Bronchial epithelial cell (primary cell): Measurements from ENCODE around the gene PSMG4. TPM values are rescaled to one million over a fixed set of nuclear protein-coding genes. Genes with fewer than 3 reads are reported as not detected.

Experiments used
- DNase-seq: peaks from one replicate; pipeline ENCODE4 v3.0.0-alpha.2; 2010; ENCODE audit warnings: low read depth
- FAIRE-seq: peaks from 2 replicates; lab custom pipeline; 2011; peaks lifted over from hg19 to GRCh38; lab: Jason Lieb, UNC
- H3K27me3 ChIP-seq: 2 replicates; pipeline ENCODE4 v1.5.1; 2011; ENCODE audit warnings: low read length; ENCODE audit not compliant: control insufficient read depth, insufficient read depth
- H3K36me3 ChIP-seq: 2 replicates; pipeline ENCODE4 v1.5.1; 2011; ENCODE audit warnings: low read length; ENCODE audit not compliant: control insufficient read depth, insufficient read depth
- H3K4me3 ChIP-seq: 2 replicates; pipeline ENCODE4 v1.5.1; 2011; ENCODE audit warnings: mild to moderate bottlenecking, low read depth, low read length, control low read depth
- total RNA-seq: library from RNA; depleted of rRNA; stranded (reverse); fragments of >200 nt; gene quantifications from 2 replicates; pipeline ENCODE4 v1.2.1, GENCODE V29; 2014
- TF ChIP-seq, protein P1 (sequence below): IDR thresholded peaks from 2 replicates; pipeline ENCODE4 v1.5.1; 2011; ENCODE audit warnings: mild to moderate bottlenecking, moderate library complexity, low read length, control low read depth, inconsistent platforms; ENCODE audit not compliant: insufficient read depth, severe bottlenecking

The PSMG4 gene
- total RNA-seq, 1 donor from 2014 or later = 15.5 TPM

DNA sequence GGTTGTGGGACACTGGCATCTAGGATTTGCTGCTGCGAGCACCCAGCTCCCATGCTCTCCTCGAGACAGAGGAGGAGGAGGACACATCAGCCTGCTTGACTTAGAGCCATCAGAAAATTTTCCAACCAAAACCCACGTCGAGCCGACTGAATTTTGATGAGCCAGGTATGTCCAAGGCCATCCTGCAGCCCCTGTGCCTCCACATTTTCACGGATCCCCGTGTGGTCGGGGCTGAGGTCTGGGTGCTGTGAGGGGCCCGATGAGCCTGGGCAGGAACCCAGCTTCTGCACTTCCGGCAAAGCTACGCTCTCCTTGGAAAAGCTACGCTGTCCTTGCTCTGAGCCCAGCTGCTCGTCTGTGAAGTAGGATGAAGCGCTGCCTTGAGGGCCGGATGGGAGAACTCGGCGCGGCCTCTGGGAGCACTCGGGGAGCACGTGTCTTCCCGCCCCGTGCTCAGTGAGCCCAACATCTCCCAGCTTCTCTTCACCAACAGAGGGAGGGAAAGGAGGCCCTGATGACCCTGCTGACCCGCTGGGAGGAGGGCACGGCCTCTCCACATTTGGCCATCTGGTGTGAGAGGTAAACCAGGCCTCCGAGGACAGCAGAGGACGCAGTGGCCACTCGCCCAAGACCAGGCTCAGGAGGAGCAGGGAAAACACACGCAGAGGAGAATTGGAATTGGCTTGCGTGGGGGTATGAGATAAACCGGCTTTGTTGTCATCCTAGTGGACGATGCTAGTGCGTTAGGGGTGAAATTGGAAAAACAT lies 33.9 kb downstream of the PSMG4 start:
- no peak for DNase-seq
- Histone ChIP-seq H3K4me3 (no peak overlapping the region), H3K27me3 (no peaks in the 10 kb centered on the region), H3K36me3 (peaks cover 11% of the 10 kb centered on the region)
- TF ChIP-seq, protein P1, sequence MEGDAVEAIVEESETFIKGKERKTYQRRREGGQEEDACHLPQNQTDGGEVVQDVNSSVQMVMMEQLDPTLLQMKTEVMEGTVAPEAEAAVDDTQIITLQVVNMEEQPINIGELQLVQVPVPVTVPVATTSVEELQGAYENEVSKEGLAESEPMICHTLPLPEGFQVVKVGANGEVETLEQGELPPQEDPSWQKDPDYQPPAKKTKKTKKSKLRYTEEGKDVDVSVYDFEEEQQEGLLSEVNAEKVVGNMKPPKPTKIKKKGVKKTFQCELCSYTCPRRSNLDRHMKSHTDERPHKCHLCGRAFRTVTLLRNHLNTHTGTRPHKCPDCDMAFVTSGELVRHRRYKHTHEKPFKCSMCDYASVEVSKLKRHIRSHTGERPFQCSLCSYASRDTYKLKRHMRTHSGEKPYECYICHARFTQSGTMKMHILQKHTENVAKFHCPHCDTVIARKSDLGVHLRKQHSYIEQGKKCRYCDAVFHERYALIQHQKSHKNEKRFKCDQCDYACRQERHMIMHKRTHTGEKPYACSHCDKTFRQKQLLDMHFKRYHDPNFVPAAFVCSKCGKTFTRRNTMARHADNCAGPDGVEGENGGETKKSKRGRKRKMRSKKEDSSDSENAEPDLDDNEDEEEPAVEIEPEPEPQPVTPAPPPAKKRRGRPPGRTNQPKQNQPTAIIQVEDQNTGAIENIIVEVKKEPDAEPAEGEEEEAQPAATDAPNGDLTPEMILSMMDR = no peak
- no peak for FAIRE-seq

DNA sequence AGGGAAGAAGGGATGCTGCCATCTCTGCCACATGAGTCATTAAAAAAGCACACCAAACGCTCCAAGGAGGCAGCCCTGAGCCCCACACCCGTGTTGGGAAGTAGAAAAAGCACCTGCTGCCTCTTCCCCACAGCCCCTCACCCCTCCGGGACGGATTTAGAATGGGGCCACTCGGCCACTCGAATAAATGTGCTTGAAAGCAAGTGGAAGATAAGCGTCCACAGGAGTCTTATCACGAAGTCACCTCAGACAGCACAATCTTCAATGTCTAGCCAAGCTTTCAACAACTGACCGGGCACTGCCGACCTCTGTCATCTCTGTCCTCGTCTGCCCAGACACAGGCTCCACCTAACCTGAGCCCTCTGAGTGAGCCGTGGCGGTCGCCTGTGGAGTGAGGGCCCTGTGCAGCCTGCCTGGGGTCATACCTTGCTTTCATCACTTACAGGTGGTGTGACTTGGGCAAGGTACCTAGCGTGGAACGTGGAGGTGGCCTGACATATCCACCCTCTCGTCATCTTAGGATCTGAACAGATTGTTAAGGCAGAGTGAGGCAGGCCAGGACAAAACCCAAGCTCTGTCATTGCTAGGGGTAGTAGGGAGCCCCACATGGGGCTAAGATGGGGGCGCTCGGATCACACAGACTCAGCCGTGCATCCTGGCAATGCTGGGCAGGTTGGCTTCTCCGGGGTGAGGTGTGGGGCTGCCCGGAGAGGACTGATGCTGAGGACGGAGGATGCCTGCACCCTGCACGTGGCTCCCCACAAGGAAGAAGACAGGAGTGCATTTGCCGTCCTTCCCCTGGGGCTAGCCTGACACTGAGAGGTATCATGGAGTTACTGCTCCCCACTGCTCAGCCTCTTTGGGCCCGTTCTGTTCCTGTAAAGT lies 34.8 kb downstream of the PSMG4 start:
- FAIRE-seq = peak; percentile 60
- Histone ChIP-seq H3K27me3 (no peaks in the 10 kb centered on the region), H3K36me3 (peaks cover 13% of the 10 kb centered on the region), H3K4me3 (no peak overlapping the region)
- TF ChIP-seq, protein P1 = no peak
- DNase-seq = no peak

DNA sequence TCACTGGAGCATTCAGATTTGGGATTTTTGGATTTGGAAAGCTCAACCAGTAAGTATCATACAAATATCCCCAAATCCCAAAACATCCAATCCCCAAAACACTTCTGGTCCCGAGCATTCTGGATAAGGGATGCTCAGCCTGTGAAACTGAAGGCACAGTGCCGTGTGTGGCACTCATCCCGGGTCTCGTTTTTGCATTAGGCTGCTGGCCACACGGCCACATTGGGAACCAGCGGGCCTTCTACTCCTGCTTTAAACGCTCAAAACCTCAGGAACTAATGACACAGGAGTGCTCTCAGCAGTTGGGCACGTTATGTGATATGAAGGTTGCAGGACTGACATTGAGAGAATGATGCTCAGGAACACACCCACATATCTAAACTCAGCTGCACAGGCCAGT lies 35.6 kb downstream of the PSMG4 start:
- peaks cover 13% of the 10 kb centered on the region for H3K36me3 ChIP-seq
- H3K27me3 ChIP-seq = no peaks in the 10 kb centered on the region
- H3K4me3 ChIP-seq = no peak overlapping the region
- no peak for FAIRE-seq
- DNase-seq = no peak
- TF ChIP-seq, protein P1 = no peak

DNA sequence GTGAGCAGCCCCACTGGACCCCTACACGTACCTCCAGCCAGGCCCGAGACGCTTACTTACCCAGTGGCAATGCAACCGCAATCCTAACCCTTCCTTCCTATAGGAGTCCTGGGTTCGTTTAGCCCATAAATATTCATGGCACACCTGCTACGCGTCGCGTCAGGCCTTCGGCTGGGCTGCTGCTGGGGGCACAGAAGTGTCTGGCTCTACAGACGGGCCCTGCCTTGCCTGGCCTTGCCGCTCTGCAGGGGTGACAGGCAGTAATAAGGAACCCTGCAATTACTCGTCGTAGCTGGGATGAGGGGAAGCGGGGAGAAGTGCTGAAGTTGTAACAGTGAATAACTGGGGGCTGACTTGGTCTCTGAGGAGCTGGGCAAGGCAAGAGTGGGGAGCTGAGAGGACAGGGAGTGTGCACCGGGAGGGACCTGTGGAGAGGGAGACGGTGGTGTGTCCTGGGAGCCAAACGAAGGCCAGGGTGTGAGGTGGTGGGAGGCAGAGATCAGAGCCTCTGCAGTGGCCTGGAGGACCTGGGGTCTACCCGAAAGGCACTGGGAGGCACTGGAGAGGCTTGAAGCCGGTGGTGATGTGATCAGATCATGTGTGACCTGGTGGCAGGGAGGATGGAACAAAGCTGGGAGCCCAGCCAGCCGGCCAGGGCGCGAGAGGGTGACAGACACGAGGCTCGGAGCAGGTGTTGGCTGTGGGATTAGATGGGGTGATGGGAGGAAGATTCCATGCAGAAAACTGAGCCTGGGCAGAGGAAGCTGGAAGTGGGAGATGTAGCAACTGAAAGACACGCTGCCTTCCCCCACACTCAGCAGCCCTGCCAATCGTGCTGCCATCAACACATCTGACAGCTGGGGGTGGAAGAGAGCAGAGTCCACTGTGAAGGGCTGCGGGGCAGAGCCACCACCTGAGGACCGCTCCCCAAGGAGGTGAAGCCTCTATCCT lies 36.4 kb downstream of the PSMG4 start:
- Histone ChIP-seq H3K4me3 (no peak overlapping the region), H3K36me3 (peaks cover 13% of the 10 kb centered on the region), H3K27me3 (no peaks in the 10 kb centered on the region)
- no peak for FAIRE-seq
- no peak for DNase-seq
- TF ChIP-seq, protein P1 = no peak

DNA sequence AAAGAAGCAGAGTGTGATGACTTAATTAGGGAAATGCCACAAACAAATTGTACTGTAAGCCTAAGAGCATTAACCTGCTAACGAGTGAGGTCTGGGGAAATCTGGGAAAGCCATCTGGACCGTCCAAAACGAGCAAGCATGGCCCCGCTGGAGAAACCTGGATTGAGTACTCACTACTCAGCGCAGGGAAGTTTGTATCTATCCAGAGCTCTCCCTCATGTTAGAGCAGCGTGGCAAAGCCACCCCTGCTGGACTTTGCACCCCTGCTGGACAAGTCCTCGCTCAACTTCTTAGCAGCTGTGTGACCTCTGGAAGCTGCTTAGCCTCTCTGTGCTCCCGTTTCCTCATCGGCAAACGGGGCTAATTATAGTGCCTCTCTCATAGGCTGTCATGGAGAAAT lies 37.3 kb downstream of the PSMG4 start:
- no peak overlapping the region for H3K4me3 ChIP-seq
- DNase-seq = no peak
- peaks cover 11% of the 10 kb centered on the region for H3K36me3 ChIP-seq
- TF ChIP-seq, protein P1 = no peak
- no peaks in the 10 kb centered on the region for H3K27me3 ChIP-seq
- FAIRE-seq = no peak
